Tibial nerve (tissue), 4 donors: ENCODE results near the gene VSTM4.

Experiments
- EP300 ChIP-seq, 2 donors: sonication (generic); formaldehyde crosslinking; IDR thresholded peaks; one replicate each; pipeline ENCODE4 v1.6.1; 2017; ENCODE audit warnings: antibody characterized with exemption in 2 of 2, mild to moderate bottlenecking in 1 of 2
- TF ChIP-seq, protein P1 (sequence below), 5 experiments: fragments of 200-600 bp in 3 of 5; fragments of 450-650 bp in 2 of 5; sonication (generic) in 3 of 5; IDR thresholded peaks; one replicate each; pipeline ENCODE4 v1.5.1; 2016 to 2019; ENCODE audit warnings: antibody characterized with exemption in 5 of 5, mild to moderate bottlenecking in 3 of 5, moderate library complexity in 2 of 5

DNA sequence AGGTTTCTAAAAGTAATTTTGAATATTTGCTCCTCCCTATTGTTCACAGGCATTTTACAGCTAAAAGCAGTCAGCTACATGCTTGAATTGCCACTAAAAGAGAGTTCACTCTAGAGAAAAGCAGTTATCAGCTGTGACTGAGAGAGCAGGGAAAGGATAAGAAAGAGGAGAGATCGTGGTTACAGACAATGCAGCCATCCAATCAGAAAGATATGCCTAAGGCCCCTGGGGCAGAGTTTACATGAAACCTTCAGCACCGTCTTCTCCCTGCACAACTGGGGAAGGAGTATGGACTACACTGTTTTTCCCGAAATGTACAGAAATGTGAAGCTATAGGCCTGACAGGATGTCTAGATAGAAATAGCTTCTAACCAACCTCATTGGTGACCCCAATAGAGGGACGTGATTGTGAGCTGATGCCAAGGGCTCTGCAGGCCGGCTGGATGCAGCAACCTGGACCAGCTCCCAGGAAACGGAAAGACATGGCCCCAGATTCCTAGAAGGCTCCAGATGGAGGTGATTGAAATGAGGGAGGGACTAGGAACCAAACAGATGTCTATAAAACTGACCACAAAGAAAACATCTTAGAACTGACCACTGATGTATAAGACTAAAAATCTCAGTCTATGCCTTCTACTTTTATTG lies 3.2 kb upstream of the VSTM4 start:
- TF ChIP-seq, protein P1, sequence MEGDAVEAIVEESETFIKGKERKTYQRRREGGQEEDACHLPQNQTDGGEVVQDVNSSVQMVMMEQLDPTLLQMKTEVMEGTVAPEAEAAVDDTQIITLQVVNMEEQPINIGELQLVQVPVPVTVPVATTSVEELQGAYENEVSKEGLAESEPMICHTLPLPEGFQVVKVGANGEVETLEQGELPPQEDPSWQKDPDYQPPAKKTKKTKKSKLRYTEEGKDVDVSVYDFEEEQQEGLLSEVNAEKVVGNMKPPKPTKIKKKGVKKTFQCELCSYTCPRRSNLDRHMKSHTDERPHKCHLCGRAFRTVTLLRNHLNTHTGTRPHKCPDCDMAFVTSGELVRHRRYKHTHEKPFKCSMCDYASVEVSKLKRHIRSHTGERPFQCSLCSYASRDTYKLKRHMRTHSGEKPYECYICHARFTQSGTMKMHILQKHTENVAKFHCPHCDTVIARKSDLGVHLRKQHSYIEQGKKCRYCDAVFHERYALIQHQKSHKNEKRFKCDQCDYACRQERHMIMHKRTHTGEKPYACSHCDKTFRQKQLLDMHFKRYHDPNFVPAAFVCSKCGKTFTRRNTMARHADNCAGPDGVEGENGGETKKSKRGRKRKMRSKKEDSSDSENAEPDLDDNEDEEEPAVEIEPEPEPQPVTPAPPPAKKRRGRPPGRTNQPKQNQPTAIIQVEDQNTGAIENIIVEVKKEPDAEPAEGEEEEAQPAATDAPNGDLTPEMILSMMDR (IDR thresholded peaks at IDR 0.05): no peak
- no peak for TF ChIP-seq EP300 (IDR thresholded peaks at IDR 0.05)
